OCI-LY7 (cell line): Measurements from ENCODE around the gene AK5. TPM values are rescaled to one million over a fixed set of nuclear protein-coding genes. Genes with fewer than 3 reads are reported as not detected.

Experiments
- BruUV-seq: library from RNA; stranded (reverse); fragments of 400-500 nt; replicated peaks from 2 replicates; lab custom pipeline; 2021; lab: Mats Ljungman, UMichigan
- CTCF ChIA-PET: fragments of 300-600 bp; sonication (Branson Sonifier 250); formaldehyde crosslinking; loops from one replicate; lab custom pipeline; 2022; ENCODE audit warnings: antibody characterized with exemption; ENCODE audit not compliant: unreplicated experiment; lab: Charles Lee
- POLR2A ChIA-PET: fragments of 300-600 bp; sonication (Branson Sonifier 250); formaldehyde crosslinking; loops from one replicate; lab custom pipeline; 2022; ENCODE audit warnings: antibody characterized with exemption; lab: Charles Lee
- DNase-seq: peaks from one replicate; pipeline ENCODE4 v3.0.0-alpha.2; 2015; ENCODE audit warnings: low spot score
- H2AFZ ChIP-seq: fragments of 200-600 bp; sonication (generic), shearing (Covaris generic); 2 replicates; pipeline ENCODE4 v1.6.1; 2014; ENCODE audit warnings: mild to moderate bottlenecking, antibody characterized with exemption, low read length, moderate library complexity
- H3K27ac ChIP-seq: fragments of 200-600 bp; sonication (generic); 2 replicates; pipeline ENCODE4 v1.5.1; 2014; ENCODE audit warnings: mixed run types, low read depth, mild to moderate bottlenecking, moderate library complexity, low read length, inconsistent platforms; ENCODE audit not compliant: poor library complexity, severe bottlenecking
- H3K36me3 ChIP-seq: fragments of 200-600 bp; sonication (generic); 2 replicates; pipeline ENCODE4 v1.6.1; 2014; ENCODE audit warnings: mild to moderate bottlenecking, antibody characterized with exemption, low read length, moderate library complexity, mixed read lengths; ENCODE audit not compliant: insufficient read depth
- H3K4me1 ChIP-seq: fragments of 200-600 bp; sonication (generic); 2 replicates; pipeline ENCODE4 v1.5.1; 2014; ENCODE audit warnings: mild to moderate bottlenecking, low read length; ENCODE audit not compliant: insufficient read depth, poor library complexity, severe bottlenecking
- H3K4me2 ChIP-seq: fragments of 200-600 bp; sonication (generic); 2 replicates; pipeline ENCODE4 v1.6.1; 2014; ENCODE audit warnings: mild to moderate bottlenecking, low read length
- H3K4me3 ChIP-seq: fragments of 200-600 bp; sonication (generic); 2 replicates; pipeline ENCODE4 v1.5.1; 2014; ENCODE audit warnings: mild to moderate bottlenecking, low read depth, low read length; ENCODE audit not compliant: poor library complexity, severe bottlenecking
- H3K79me2 ChIP-seq: fragments of 200-600 bp; sonication (generic); 2 replicates; pipeline ENCODE4 v1.6.1; 2016; ENCODE audit warnings: low read depth, mild to moderate bottlenecking, low read length, moderate library complexity, mixed read lengths; ENCODE audit not compliant: insufficient read depth
- H3K9me2 ChIP-seq: fragments of 200-600 bp; sonication (generic); 2 replicates; pipeline ENCODE4 v1.6.1; 2016; ENCODE audit warnings: mild to moderate bottlenecking, low read length, mixed read lengths; ENCODE audit not compliant: insufficient read depth
- H3K9me3 ChIP-seq: fragments of 200-600 bp; sonication (generic); 2 replicates; pipeline ENCODE4 v1.6.1; 2014; ENCODE audit warnings: mild to moderate bottlenecking, mixed run types, low read length, mixed read lengths
- H4K20me1 ChIP-seq: fragments of 200-600 bp; sonication (generic); 2 replicates; pipeline ENCODE4 v1.6.1; 2014; ENCODE audit warnings: mild to moderate bottlenecking, antibody characterized with exemption, low read length, moderate library complexity, mixed read lengths; ENCODE audit not compliant: insufficient read depth
- CTCF ChIP-seq: fragments of 200-600 bp; sonication (generic); conservative IDR thresholded peaks from 2 replicates; pipeline ENCODE4 v1.5.1; 2014; ENCODE audit warnings: mild to moderate bottlenecking, antibody characterized with exemption, low read length, moderate library complexity, mixed read lengths
- EZH2phosphoT487 ChIP-seq: fragments of 200-600 bp; sonication (generic); IDR thresholded peaks from 2 replicates; pipeline ENCODE4 v1.6.1; 2018; ENCODE audit warnings: low read depth, borderline replicate concordance, mild to moderate bottlenecking, mixed run types, antibody characterized with exemption, low read length, moderate library complexity, mixed read lengths
- intact Hi-C: fragments of 100-400 bp; cut with micrococcal nuclease; formaldehyde crosslinking; loops from one replicate; pipeline ENCODE4 v1.10.0; 2022; ENCODE audit not compliant: unreplicated experiment
- total RNA-seq, 2 experiments: library from RNA; depleted of rRNA in 1 of 2; stranded (reverse); fragments of >200 nt in 1 of 2; shearing (Covaris generic) in 1 of 2; gene quantifications; 2 replicates each; pipeline ENCODE4 v1.2.3, GENCODE V29; 2014 to 2022

AK5 gene
- total RNA-seq, 2 experiments from 2014 or later: not detected

GRCh38 chr1:77476475-77476874 is 194.7 kb downstream of the AK5 start:
- Histone ChIP-seq H4K20me1 (no peaks in the 10 kb centered on the region), H3K27ac (no peak overlapping the region), H3K9me3 (no peaks in the 10 kb centered on the region), H3K4me1 (no peaks in the 10 kb centered on the region), H3K79me2 (no peaks in the 10 kb centered on the region), H3K36me3 (no peaks in the 10 kb centered on the region), H3K9me2 (no peaks in the 10 kb centered on the region), H2AFZ (no peak overlapping the region), H3K4me3 (no peak overlapping the region), H3K4me2 (no peak overlapping the region)
- intact Hi-C loops: no loop called here
- TF ChIP-seq EZH2phosphoT487: no peak
- no peak for TF ChIP-seq CTCF
- BruUV-seq: no TSS peak
- ChIA-PET CTCF (no interaction called here), POLR2A (interaction anchor here (0.7 kb wide), 1 partner anchor 148 kb away, joined by 4 read pairs; no protein-coding TSS in a partner anchor)
- DNase-seq: no peak

- no peak for TF ChIP-seq CTCF
- no peak for TF ChIP-seq EZH2phosphoT487
- H3K9me2 ChIP-seq: no peaks in the 10 kb centered on the region
- H3K9me3 ChIP-seq: no peaks in the 10 kb centered on the region
- DNase-seq: no peak
- intact Hi-C loops: no loop called here
- no peaks in the 10 kb centered on the region for H3K36me3 ChIP-seq
- H3K4me2 ChIP-seq: no peak overlapping the region
- CTCF ChIA-PET: no interaction called here
- H3K79me2 ChIP-seq: no peaks in the 10 kb centered on the region
- H4K20me1 ChIP-seq: no peaks in the 10 kb centered on the region
- H3K4me3 ChIP-seq: no peak overlapping the region
- peaks cover 7% of the 10 kb centered on the region for H3K4me1 ChIP-seq
- POLR2A ChIA-PET: no interaction called here
- H3K27ac ChIP-seq: no peak overlapping the region
- no peak overlapping the region for H2AFZ ChIP-seq
- no TSS peak for BruUV-seq
These were observed 202.5 kb downstream of the AK5 start for GRCh38 chr1:77484334-77484733.

- BruUV-seq: no TSS peak
- no peaks in the 10 kb centered on the region for H3K9me3 ChIP-seq
- H3K4me1 ChIP-seq: peaks cover 13% of the 10 kb centered on the region
- no peak overlapping the region for H2AFZ ChIP-seq
- ChIA-PET CTCF (no interaction called here), POLR2A (interaction anchor here (0.5 to 0.9 kb wide), 2 partner anchors 130 to 387 kb away, joined by 3 to 6 read pairs; no protein-coding TSS in a partner anchor)
- no peak overlapping the region for H3K4me3 ChIP-seq
- TF ChIP-seq EZH2phosphoT487 (no peak), CTCF (no peak)
- no peaks in the 10 kb centered on the region for H4K20me1 ChIP-seq
- H3K79me2 ChIP-seq: no peaks in the 10 kb centered on the region
- H3K36me3 ChIP-seq: no peaks in the 10 kb centered on the region
- no peak for DNase-seq
- H3K4me2 ChIP-seq: no peak overlapping the region
- H3K27ac ChIP-seq: no peak overlapping the region
- no peaks in the 10 kb centered on the region for H3K9me2 ChIP-seq
- intact Hi-C loops: no loop called here
These were observed 203.1 kb downstream of the AK5 start for GRCh38 chr1:77484926-77485325.
